ENCODE data around the gene GUCD1.
"Not testable (repeated sequence)": the region's sequence is repeated elsewhere in the genome, so short reads cannot be mapped to it uniquely, and the experiment has no call there.

GUCD1 gene

DNA sequence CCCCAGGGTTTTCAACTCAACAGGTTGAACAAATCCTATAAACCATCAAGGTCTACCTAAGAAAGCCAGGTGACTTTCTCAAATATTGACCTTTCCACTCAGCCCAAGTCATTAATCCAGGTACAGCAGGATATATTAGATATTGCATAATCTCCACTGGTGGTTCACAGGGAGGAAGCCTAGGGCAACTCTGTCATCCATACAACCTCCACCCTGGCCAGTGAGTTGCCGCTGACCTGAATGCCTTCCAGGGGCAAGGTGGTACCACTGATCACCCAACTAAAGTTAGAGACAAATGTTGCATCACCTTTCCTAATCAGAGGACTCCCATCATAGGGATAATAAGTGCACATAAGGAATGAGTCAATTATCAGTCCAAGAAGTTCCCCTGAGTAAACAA, 22.9 kb downstream of the GUCD1 start:
- DNase-seq (ENCODE audit: low spot score in 2 of 2) (no peak), ATAC-seq (no peak)
- Mint-ChIP-seq H3K9me3 (no peaks in the 10 kb centered on the region), H3K27ac (no peak overlapping the region), H3K4me3 (no peak overlapping the region), H3K4me1 (peaks cover 6% of the 10 kb centered on the region), H3K36me3 (no peaks in the 10 kb centered on the region)

DNA sequence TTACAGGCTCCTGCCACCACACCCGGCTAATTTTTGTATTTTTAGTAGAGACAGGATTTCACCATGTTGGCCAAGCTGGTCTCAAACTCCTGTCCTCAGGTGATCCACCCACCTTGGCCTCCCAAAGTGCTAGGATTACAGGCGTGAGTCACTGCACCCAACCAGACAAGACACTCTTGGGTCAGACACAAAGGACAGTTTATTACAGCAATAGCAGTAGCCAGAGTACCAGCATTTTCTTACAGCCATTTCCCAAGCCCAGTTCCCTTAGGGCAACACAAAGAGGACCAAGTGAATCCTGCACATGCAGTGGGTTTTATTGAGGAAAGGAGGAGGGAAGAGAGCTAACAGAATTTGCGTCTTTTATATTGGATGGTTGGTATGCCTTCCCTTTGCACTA, 24.0 kb downstream of the GUCD1 start:
- H3K36me3 Mint-ChIP-seq; H3K4me1 Mint-ChIP-seq; H3K9me3 Mint-ChIP-seq; H3K4me3 Mint-ChIP-seq; DNase-seq (ENCODE audit: low spot score in 2 of 2); ATAC-seq; H3K27ac Mint-ChIP-seq: not testable (repeated sequence)

DNA sequence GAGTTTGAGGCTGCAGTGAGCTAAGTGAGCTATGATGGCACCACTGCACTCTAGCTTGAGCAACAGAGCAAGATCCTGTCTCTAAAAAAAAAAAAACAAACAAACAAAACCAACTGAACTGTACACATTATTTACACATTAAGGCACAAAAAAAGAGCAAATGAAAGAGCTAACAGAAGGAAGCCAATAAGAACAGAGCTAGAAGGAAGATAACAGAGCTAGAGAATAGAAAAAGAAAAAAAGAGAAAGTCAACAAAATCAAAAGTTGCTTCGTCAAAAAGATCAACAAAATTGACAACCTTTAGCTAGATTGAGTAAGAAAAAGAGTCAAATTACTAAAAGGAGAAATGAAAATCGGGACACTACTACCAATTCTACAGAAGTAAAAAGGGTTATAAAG, 25.0 kb downstream of the GUCD1 start:
- Mint-ChIP-seq H3K27ac (no peak overlapping the region), H3K4me1 (peaks cover 13% of the 10 kb centered on the region), H3K4me3 (no peak overlapping the region), H3K36me3 (no peaks in the 10 kb centered on the region), H3K9me3 (no peaks in the 10 kb centered on the region)
- ATAC-seq (no peak), DNase-seq (ENCODE audit: low spot score in 2 of 2) (no peak)

DNA sequence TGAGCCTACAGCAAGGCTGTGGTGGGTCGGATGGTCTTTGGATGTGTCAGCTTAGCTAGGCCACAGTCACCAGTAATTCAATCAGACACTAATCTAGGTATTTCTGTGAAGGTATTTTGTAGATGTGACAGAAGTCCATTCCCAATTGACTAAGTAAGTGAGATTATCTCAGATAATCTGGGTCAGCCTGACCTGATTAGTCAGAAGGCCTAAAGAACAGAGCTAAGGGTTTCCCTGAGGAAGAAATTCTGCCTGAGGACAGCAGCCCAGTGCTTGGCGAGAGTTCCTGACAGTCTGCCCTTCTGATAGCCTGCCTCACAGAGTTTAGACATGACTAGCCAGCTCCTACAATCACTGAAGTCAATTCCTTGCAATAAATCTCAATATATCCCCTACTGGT, 28.7 kb downstream of the GUCD1 start:
- Mint-ChIP-seq H3K9me3 (no peaks in the 10 kb centered on the region), H3K4me1 (peaks cover 23% of the 10 kb centered on the region), H3K27ac (no peak overlapping the region), H3K36me3 (no peaks in the 10 kb centered on the region), H3K4me3 (no peak overlapping the region)
- no peak for DNase-seq (ENCODE audit: low spot score in 2 of 2)
- no peak for ATAC-seq

DNA sequence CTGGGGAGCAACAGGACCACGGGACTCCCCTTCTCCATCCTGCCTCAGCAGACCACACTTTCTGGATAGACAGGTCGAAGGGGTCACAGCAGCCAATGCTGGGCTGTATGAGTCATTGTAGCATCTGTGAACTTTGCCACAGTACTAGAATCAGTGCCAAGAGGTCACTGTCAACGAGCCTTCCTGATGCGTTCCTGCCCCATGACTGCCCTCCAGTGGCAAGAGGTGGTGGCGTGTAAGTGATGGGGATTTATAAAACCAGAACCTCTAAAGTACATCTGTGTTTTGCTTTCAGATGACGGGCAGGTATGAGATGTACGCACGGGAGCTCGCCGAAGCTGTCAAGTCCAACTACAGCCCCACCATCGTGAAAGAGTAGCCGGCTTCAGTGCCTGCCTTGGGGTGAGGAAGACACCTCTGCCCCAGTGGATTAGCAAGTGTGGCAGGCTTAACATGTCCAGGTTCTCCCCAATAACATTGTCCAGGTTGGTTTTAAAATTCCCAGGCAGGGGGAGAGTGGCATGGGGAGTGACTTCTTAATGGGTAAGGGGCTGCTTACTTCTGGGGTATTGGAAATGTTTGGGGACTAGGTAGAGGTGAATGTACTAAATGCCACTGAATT, 29.4 kb downstream of the GUCD1 start:
- no peak overlapping the region for H3K4me3 Mint-ChIP-seq
- no peaks in the 10 kb centered on the region for H3K9me3 Mint-ChIP-seq
- peaks cover 23% of the 10 kb centered on the region for H3K4me1 Mint-ChIP-seq
- H3K27ac Mint-ChIP-seq, result no peak overlapping the region
- ATAC-seq (peak; percentile 97), DNase-seq (ENCODE audit: low spot score in 2 of 2) (peak; percentile 70 to 91)
- no peaks in the 10 kb centered on the region for H3K36me3 Mint-ChIP-seq

DNA sequence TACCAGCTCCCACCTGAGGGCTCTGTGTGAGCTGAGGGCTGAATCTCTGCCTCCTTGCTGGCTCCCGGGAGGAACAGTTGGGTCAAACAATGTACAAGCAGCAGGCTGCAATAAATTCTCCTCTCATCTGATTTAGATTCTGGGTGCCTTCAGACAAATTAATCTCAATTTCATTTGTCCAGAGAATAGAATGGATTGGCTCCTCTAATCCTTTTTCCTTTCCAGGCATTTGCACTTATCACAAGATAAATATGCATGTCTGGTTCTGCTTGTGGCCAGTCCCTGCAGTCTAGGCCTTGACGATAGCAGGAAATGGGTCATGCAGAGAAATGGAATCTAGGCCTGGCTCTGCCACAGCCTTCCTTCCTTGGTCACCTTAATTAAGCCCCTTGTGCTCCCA, 31.1 kb downstream of the GUCD1 start:
- Mint-ChIP-seq H3K9me3 (no peaks in the 10 kb centered on the region), H3K4me3 (no peak overlapping the region), H3K27ac (no peak overlapping the region), H3K4me1 (peaks cover 17% of the 10 kb centered on the region), H3K36me3 (no peaks in the 10 kb centered on the region)
- ATAC-seq (no peak), DNase-seq (ENCODE audit: low spot score in 2 of 2) (no peak)

DNA sequence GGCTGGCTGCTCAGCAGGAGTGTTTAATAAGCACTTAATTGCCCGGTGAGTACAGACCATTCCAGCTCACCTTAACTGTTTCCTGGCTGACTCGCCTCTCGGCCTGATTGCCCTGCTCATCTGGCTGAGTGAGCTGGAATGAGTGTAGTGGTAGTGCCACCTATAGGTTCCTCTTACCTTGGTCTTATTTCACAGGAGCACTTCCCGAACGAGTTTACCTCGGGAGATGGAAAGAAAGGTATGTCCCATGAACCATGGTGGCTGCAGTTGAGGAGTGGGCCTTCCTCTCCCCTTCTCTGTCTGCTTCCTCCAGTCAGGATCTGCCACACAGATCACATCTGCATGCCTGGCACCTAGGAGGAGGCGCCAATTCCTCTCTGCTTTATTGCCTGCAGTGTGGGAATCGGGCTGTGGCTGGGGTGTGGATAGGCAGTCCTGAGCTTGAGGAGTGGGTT, 33.1 kb downstream of the GUCD1 start:
- ATAC-seq (peak; percentile 56), DNase-seq (ENCODE audit: low spot score in 2 of 2) (no peak)
- Mint-ChIP-seq H3K27ac (peak overlapping the region; percentile 71), H3K4me1 (peaks cover 17% of the 10 kb centered on the region), H3K4me3 (no peak overlapping the region), H3K36me3 (no peaks in the 10 kb centered on the region), H3K9me3 (no peaks in the 10 kb centered on the region)

DNA sequence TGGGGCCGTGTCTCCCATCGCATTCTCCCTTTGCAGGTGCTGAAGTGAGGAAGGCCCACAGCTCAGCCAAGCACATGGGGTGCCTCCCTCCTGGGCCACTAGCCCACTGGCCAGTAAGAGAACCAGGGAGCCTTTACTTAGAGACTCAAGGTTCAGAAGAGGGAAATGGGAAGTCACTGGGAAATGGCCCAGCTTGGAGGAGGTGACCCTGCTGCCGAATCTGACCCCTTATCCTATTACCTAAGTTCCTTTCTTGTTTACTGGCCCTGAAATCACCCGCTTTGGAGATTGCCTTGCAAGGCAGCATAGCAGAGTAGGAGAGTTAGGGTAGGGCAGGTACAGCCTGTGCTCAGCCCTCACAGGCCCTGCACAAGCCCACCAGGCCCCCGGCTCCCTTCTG, 35.4 kb downstream of the GUCD1 start:
- ATAC-seq, result no peak
- H3K9me3 Mint-ChIP-seq, result no peaks in the 10 kb centered on the region
- no peaks in the 10 kb centered on the region for H3K36me3 Mint-ChIP-seq
- H3K4me3 Mint-ChIP-seq, result no peak overlapping the region
- DNase-seq (ENCODE audit: low spot score in 2 of 2), result no peak
- peaks cover 9% of the 10 kb centered on the region for H3K4me1 Mint-ChIP-seq
- no peak overlapping the region for H3K27ac Mint-ChIP-seq

DNA sequence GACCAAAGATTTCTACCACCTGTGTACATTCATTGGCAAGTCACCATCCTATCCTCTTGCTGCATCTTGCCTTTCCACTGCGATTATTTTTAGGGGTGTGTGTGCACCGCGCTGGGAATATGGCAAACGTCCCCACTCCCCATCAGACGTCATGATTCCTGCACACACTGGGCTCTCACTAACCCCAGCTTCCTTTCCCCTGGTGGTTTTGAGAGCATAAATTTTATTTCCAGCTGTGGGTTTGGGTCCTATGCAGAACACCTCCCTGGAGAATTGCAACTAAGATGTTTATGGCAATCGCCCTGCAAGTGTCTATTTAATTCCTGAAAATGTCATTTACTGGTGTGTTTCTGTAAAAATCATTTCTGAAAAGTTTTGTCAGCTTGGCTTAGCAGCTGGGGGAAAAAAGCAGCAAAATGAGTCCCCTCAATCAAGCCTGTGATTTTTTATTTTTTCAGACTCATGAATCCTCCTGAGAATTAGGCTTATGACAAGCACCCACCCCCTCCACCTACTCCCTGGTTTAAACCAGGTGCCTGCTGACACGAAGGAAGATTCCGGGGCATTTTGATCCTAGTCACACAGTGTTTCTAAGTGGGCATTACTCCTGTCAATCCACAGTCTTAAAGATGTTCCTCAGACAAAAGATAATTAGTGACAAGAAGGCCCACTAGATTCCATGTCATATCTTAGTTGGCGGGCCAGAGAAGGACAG, 36.0 kb downstream of the GUCD1 start:
- Mint-ChIP-seq H3K9me3 (no peaks in the 10 kb centered on the region), H3K36me3 (no peaks in the 10 kb centered on the region), H3K27ac (no peak overlapping the region), H3K4me1 (peaks cover 10% of the 10 kb centered on the region), H3K4me3 (no peak overlapping the region)
- no peak for DNase-seq (ENCODE audit: low spot score in 2 of 2)
- ATAC-seq, result no peak

DNA sequence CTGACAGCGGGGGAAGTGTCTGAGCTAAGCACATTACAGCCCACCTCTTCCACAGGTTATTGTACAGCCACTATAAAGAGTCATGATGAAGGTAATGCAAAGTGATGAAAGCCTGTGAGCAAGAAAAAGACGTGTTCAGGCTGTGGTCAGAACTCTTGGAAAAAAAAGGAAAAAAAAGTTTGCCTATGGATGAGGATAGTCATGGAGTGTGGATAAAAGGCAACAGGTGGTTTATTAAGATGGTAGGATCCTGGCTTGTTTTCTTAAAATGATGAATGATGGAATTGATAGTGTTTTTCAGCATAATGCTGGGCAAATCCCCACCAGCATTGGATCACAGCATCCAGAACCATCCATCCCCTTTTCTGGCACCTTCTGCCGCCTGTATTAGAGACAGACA, 36.7 kb downstream of the GUCD1 start:
- Mint-ChIP-seq H3K4me1 (peaks cover 15% of the 10 kb centered on the region), H3K27ac (no peak overlapping the region), H3K9me3 (no peaks in the 10 kb centered on the region), H3K36me3 (no peaks in the 10 kb centered on the region), H3K4me3 (no peak overlapping the region)
- DNase-seq (ENCODE audit: low spot score in 2 of 2) (no peak), ATAC-seq (no peak)

DNA sequence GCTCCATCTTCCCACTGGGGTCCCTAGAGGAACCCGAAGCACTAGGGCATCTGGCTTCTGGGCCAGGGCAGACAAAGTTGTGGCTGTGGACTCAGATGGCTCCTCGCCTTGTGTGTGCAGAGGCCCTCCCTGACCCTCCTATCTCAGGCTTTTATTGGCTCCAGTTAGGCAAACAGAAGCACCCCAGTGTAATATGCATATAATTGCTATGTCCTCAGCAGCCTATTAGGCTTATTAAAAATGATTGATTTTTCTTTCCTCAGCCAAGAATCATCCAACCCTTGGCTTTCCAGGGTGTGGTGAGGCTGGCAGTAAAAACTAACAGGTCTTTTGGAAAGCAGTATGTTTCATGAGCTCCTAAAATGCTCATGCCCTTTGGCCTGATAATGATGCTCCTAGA, 37.5 kb downstream of the GUCD1 start:
- DNase-seq (ENCODE audit: low spot score in 2 of 2) (no peak), ATAC-seq (no peak)
- Mint-ChIP-seq H3K4me3 (no peak overlapping the region), H3K27ac (no peak overlapping the region), H3K36me3 (no peaks in the 10 kb centered on the region), H3K9me3 (no peaks in the 10 kb centered on the region), H3K4me1 (peaks cover 15% of the 10 kb centered on the region)

DNA sequence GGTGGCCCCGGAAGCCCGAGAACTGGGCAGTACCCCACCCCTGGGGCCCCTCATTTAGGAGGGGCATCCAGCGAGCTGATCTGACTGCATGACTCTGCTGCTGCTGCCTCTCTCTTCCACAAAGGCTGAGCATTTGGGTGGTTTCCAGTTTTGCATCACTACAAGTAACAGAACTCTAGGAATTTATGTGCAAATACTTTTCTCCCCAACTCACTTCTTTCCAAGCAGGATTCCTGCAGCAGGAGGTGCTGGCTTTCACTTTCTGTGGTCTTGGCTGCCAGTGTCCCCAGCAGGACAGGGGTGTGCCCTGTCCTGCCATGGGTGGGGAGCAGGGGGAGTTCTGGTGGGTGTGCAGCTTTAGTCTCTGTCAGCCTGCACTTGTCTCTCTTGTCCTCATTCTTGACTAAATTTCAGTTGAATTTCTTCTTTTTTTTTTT, 38.6 kb downstream of the GUCD1 start:
- no peaks in the 10 kb centered on the region for H3K36me3 Mint-ChIP-seq
- H3K4me1 Mint-ChIP-seq, result peaks cover 7% of the 10 kb centered on the region
- H3K27ac Mint-ChIP-seq, result no peak overlapping the region
- no peak overlapping the region for H3K4me3 Mint-ChIP-seq
- no peaks in the 10 kb centered on the region for H3K9me3 Mint-ChIP-seq
- ATAC-seq, result no peak
- DNase-seq (ENCODE audit: low spot score in 2 of 2), result no peak

DNA sequence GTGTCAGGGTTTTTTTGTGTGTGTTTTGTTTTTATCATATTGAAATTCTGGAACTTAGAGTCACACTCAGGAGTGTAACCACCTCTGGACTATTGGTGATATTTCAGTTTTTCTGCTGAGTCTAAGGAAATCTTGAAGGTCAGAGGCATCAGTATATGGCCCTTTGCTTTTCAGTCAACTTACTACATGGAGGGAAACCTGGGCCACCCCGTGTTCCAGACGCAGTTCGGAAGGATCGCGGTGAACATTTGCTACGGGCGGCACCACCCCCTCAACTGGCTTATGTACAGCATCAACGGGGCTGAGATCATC, 40.0 kb downstream of the GUCD1 start:
- H3K4me1 Mint-ChIP-seq, result peaks cover 15% of the 10 kb centered on the region
- H3K4me3 Mint-ChIP-seq, result no peak overlapping the region
- H3K36me3 Mint-ChIP-seq, result no peaks in the 10 kb centered on the region
- H3K9me3 Mint-ChIP-seq, result no peaks in the 10 kb centered on the region
- H3K27ac Mint-ChIP-seq, result peak overlapping the region; percentile 32
- DNase-seq (ENCODE audit: low spot score in 2 of 2) (no peak), ATAC-seq (no peak)

DNA sequence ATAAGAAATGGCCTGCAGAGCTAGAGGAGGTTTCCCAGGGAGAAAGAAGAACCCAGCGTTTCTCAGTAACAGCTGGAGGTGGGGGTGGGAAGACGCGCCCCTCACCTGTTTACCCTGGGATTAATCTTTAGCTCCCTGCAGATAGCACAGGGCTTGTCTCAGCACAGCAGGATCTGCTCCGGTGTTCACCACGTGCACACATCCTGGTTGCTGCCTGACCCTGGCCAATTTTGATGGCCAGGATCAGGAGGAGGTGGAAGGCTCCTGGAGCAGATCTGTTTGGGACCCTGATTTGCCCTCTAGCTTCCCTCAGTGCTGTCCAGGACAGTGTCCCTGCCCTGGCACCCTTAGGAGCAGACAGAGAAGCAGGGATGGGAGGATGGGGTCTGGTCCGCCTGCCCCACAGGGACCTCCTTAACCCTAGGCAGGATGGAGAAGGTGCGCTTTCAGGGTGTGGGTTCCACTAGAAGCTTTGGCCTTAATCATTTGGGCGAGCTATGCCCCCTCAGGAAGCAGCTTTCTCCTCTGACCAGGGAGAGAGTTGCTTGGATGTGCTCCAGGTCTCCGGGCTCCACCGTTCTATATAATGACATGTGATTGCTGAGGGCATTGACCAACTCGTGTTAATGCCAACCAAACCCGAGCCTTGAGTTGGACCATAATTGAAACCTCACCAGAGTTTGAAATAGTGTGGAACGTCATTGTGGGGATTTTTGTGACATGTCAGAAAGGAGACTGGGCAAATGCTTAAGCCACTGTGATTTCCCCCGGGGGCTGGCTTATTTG, 40.5 kb downstream of the GUCD1 start:
- DNase-seq (ENCODE audit: low spot score in 2 of 2), result no peak
- Mint-ChIP-seq H3K9me3 (no peaks in the 10 kb centered on the region), H3K4me1 (peaks cover 15% of the 10 kb centered on the region), H3K27ac (peak overlapping the region; percentile 32), H3K4me3 (no peak overlapping the region), H3K36me3 (no peaks in the 10 kb centered on the region)
- peak; percentile 79 for ATAC-seq

DNA sequence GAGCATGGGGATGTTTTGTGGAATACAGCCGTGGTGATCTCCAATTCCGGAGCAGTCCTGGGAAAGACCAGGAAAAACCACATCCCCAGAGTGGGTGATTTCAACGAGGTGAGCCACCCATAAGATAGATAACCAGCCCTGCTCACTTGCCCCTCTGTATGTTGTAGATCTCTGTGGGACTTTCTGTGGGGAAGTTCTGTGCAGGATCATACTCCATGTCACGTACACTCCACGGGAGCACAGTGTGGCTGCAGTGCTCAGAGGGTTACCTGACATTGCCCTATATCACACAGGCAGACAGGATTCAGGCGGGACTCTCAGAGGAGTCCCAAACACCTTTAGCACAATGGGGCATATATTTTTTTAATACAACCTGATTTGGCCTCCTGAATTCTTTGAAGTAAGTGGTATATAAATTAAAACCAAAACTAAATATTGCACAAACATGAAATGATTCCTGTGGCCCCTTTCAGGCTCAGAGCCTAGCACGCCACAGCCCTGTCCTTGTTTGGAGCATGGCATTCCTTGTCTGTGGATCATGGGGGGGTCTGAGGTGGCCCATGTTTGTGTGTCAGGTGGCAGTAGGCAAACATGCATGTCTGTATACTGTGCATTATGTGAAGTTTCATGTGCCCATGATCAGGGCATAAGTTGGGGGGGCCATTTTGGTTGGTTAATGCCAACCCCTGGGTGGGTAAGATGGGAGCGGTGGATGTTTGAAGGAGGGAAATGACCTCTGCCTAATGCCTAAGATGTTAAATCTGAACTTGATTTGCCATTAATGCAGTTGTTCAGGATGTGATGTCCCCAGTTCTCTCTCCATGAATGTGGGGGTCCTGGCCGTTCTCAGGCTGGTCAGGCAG, 41.3 kb downstream of the GUCD1 start:
- Mint-ChIP-seq H3K9me3 (no peaks in the 10 kb centered on the region), H3K4me1 (peaks cover 15% of the 10 kb centered on the region), H3K4me3 (no peak overlapping the region), H3K36me3 (no peaks in the 10 kb centered on the region), H3K27ac (no peak overlapping the region)
- no peak for ATAC-seq
- DNase-seq (ENCODE audit: low spot score in 2 of 2), result no peak

All from stimulated activated effector memory CD8-positive, alpha-beta T cell treated with anti-CD3 and anti-CD28 coated beads, Interleukin-12 subunit alpha, Interleukin-12 subunit beta, amount 100 ng/mL, for 72 hours (primary cell).